Endothelial cell of umbilical vein (primary cell): ENCODE data around the gene TSPAN33. TPM values are rescaled to one million over a fixed set of nuclear protein-coding genes. Genes with fewer than 3 reads are reported as not detected.

Source experiments
- BruUV-seq: library from RNA; stranded (reverse); fragments of 400-500 nt; replicated peaks from 2 replicates; lab custom pipeline; 2021; lab: Mats Ljungman, UMichigan
- CTCF ChIA-PET: fragments of 300-600, 350-600 bp; sonication (Branson Sonifier 250); formaldehyde crosslinking; loops from one replicate; lab custom pipeline; 2021; ENCODE audit warnings: antibody characterized with exemption, inconsistent platforms; lab: Charles Lee
- POLR2A ChIA-PET: fragments of 300-600, 350-600 bp; sonication (Branson Sonifier 250); formaldehyde crosslinking; loops from one replicate; lab custom pipeline; 2021; ENCODE audit warnings: antibody characterized with exemption, inconsistent platforms; lab: Charles Lee
- DNase-seq: peaks from one replicate; pipeline ENCODE4 v3.0.0-alpha.2; 2011; ENCODE audit warnings: low read depth, low spot score
- FAIRE-seq: peaks from 2 replicates; lab custom pipeline; 2011; peaks lifted over from hg19 to GRCh38; lab: Jason Lieb, UNC
- H2AFZ ChIP-seq: 2 replicates; pipeline ENCODE4 v1.6.0; 2012; ENCODE audit warnings: low read depth, low read length, control low read depth, inconsistent platforms
- H3K27ac ChIP-seq: 2 replicates; pipeline ENCODE4 v1.5.1; 2011; ENCODE audit warnings: low read depth, mild to moderate bottlenecking, control low read depth, low read length, moderate library complexity; ENCODE audit not compliant: insufficient read depth
- H3K27me3 ChIP-seq, 2 experiments: 2 replicates each; pipeline versions ENCODE4 v1.6.0 to v1.6.1; 2011; ENCODE audit warnings: low read length in 2 of 2, mixed read lengths in 1 of 2; ENCODE audit not compliant: control insufficient read depth in 2 of 2, insufficient read depth in 2 of 2
- H3K36me3 ChIP-seq, 2 experiments: 2 replicates in 1 of 2; 3 replicates in 1 of 2; pipeline ENCODE4 v1.5.1; 2011; ENCODE audit warnings: low read length in 2 of 2, mild to moderate bottlenecking in 1 of 2, moderate library complexity in 1 of 2; ENCODE audit not compliant: control insufficient read depth in 2 of 2, insufficient read depth in 2 of 2; ENCODE audit errors: extremely low read depth in 1 of 2
- H3K4me1 ChIP-seq: 3 replicates; pipeline ENCODE4 v1.5.1; 2011; ENCODE audit warnings: mild to moderate bottlenecking, low read length; ENCODE audit not compliant: control insufficient read depth, insufficient read depth; ENCODE audit errors: extremely low read depth
- H3K4me2 ChIP-seq: 2 replicates; pipeline ENCODE4 v1.6.1; 2011; ENCODE audit warnings: low read length, control low read depth, mixed read lengths; ENCODE audit not compliant: insufficient read depth
- H3K4me3 ChIP-seq, 3 experiments: fragments of 200-600 bp in 1 of 3; sonication (generic), shearing (Covaris generic) in 1 of 3; replicated peaks in 1 of 3; 2 replicates each; pipeline ENCODE4 v1.5.1; 2011 to 2016; ENCODE audit warnings: control low read depth in 3 of 3, low read length in 3 of 3, mild to moderate bottlenecking in 2 of 3, inconsistent platforms in 1 of 3, low read depth in 1 of 3, moderate library complexity in 1 of 3; ENCODE audit not compliant: insufficient read depth in 1 of 3
- H3K79me2 ChIP-seq: 2 replicates; pipeline ENCODE4 v1.6.0; 2012; ENCODE audit warnings: low read length, inconsistent platforms; ENCODE audit not compliant: control insufficient read depth, insufficient read depth
- H3K9ac ChIP-seq: replicated peaks from 2 replicates; pipeline ENCODE3; 2011; ENCODE audit warnings: low read length, control low read depth; ENCODE audit not compliant: insufficient read depth; ENCODE audit errors: extremely low read depth
- H3K9me1 ChIP-seq: replicated peaks from 3 replicates; pipeline ENCODE4 v1.6.0; 2011; ENCODE audit warnings: mild to moderate bottlenecking, low read length; ENCODE audit not compliant: control insufficient read depth, insufficient read depth; ENCODE audit errors: extremely low read depth
- H3K9me3 ChIP-seq: replicated peaks from 2 replicates; pipeline ENCODE4 v1.5.1; 2012; ENCODE audit warnings: low read length, inconsistent platforms; ENCODE audit not compliant: control insufficient read depth, insufficient read depth
- H4K20me1 ChIP-seq: replicated peaks from 2 replicates; pipeline ENCODE3; 2011; ENCODE audit warnings: mild to moderate bottlenecking, low read length; ENCODE audit not compliant: control insufficient read depth, insufficient read depth; ENCODE audit errors: extremely low read depth
- CTCF ChIP-seq, 2 donors: IDR thresholded peaks; 1 replicate in 1 of 2; 2 replicates in 1 of 2; pipeline ENCODE4 v1.5.1; 2011; ENCODE audit warnings: low read length in 2 of 2, mild to moderate bottlenecking in 2 of 2, moderate library complexity in 2 of 2, control low read depth in 1 of 2, inconsistent platforms in 1 of 2, low read depth in 1 of 2; ENCODE audit not compliant: insufficient read depth in 1 of 2; ENCODE audit errors: extremely low read depth in 1 of 2
- EZH2 ChIP-seq: IDR thresholded peaks from 2 replicates; pipeline ENCODE4 v1.6.1; 2012; ENCODE audit warnings: borderline replicate concordance, low read depth, mild to moderate bottlenecking, moderate library complexity, low read length, inconsistent platforms; ENCODE audit not compliant: severe bottlenecking
- FOS ChIP-seq: IDR thresholded peaks from 2 replicates; pipeline ENCODE4 v1.6.1; 2011; ENCODE audit warnings: mild to moderate bottlenecking, low read length, moderate library complexity, borderline replicate concordance; ENCODE audit not compliant: insufficient read depth
- GATA2 ChIP-seq: IDR thresholded peaks from 2 replicates; pipeline ENCODE4 v1.7.0; 2011; ENCODE audit warnings: low read depth, mild to moderate bottlenecking, moderate library complexity, mixed read lengths, low read length; ENCODE audit not compliant: insufficient read length, insufficient read depth
- JUN ChIP-seq: IDR thresholded peaks from 2 replicates; pipeline ENCODE4 v1.6.1; 2011; ENCODE audit warnings: borderline replicate concordance, low read depth; ENCODE audit not compliant: insufficient read length, insufficient read depth
- MAX ChIP-seq: IDR thresholded peaks from 2 replicates; pipeline ENCODE4 v1.6.1; 2011; ENCODE audit not compliant: insufficient read depth, insufficient read length
- MYC ChIP-seq: IDR thresholded peaks from one replicate; pipeline ENCODE4 v1.6.1; 2011; ENCODE audit warnings: mild to moderate bottlenecking, low read depth, low read length
- POLR2A ChIP-seq: IDR thresholded peaks from 2 replicates; pipeline ENCODE4 v1.6.1; 2012; ENCODE audit warnings: low read depth, mild to moderate bottlenecking, control low read depth, low read length
- POLR2AphosphoS5 ChIP-seq: IDR thresholded peaks from 2 replicates; pipeline ENCODE4 v1.6.1; 2012; ENCODE audit warnings: low read depth, mild to moderate bottlenecking, control low read depth, low read length, moderate library complexity; ENCODE audit not compliant: insufficient read depth
- dilution Hi-C: fragments of 300-500 bp; cut with MboI; formaldehyde crosslinking; loops from one replicate; pipeline ENCODE4 v1.15.0; 2019; ENCODE audit warnings: low sequenced_read_pairs; ENCODE audit not compliant: extremely low pct_ligation_motif_present
- intact Hi-C: fragments of 100-400 bp; cut with micrococcal nuclease; formaldehyde crosslinking; loops from one replicate; pipeline ENCODE4 v1.10.0; 2022
- polyA plus RNA-seq, 4 experiments: library from polyadenylated mRNA; depleted of rRNA in 3 of 4; stranded (reverse) in 3 of 4; unstranded in 1 of 4; fragments of >200 nt; gene quantifications; 2 replicates each; pipeline versions ENCODE4 v1.2.1 to v1.2.3, GENCODE V29; 2011 to 2012; ENCODE audit warnings: missing spikeins in 1 of 4
- total RNA-seq: library from RNA; stranded (reverse); gene quantifications from 2 replicates; pipeline ENCODE4 v1.2.3, GENCODE V29; 2021

TSPAN33 gene
- total and polyA plus RNA-seq, 2 donors (not counting 3 experiments of a cell fraction or from before 2014, with no cell fraction given): 0.21 TPM; not detected in 1

- Histone ChIP-seq H3K9me1 (no peaks in the 10 kb centered on the region), H3K79me2 (no peaks in the 10 kb centered on the region), H3K27me3 (peaks cover 3 to 10% of the 10 kb centered on the region in 2 experiments), H3K9ac (no peak overlapping the region), H2AFZ (no peak overlapping the region), H3K27ac (no peak overlapping the region), H3K4me1 (no peaks in the 10 kb centered on the region), H3K4me2 (no peak overlapping the region), H3K36me3 (no peaks in the 10 kb centered on the region), H3K9me3 (no peaks in the 10 kb centered on the region), H3K4me3 (no peak overlapping the region), H4K20me1 (no peaks in the 10 kb centered on the region)
- POLR2A ChIA-PET: no interaction called here
- no TSS peak for BruUV-seq
- DNase-seq (no peak), FAIRE-seq (no peak)
- dilution Hi-C loops (no loop called here), intact Hi-C loops (no loop called here)
- no peak for TF ChIP-seq CTCF (IDR thresholded peaks at IDR 0.05; ENCODE audit: extremely low read depth in 1 of 2, insufficient read depth in 1 of 2, low read depth in 1 of 2, low read length in 2 of 2)
- no peak for TF ChIP-seq POLR2A
- no peak for TF ChIP-seq FOS
- TF ChIP-seq POLR2AphosphoS5: no peak
- no peak for TF ChIP-seq MAX
- TF ChIP-seq EZH2: no peak
- TF ChIP-seq GATA2: no peak
- TF ChIP-seq MYC: no peak
- no peak for TF ChIP-seq JUN
- CTCF ChIA-PET: interaction anchor here (1.0 to 9.5 kb wide), 4 partner anchors 10 to 56 kb away, joined by 3 to 465 read pairs (median 4); no protein-coding TSS in a partner anchor
These were observed 17.2 kb downstream of the TSPAN33 start for GRCh38 chr7:129161524-129162225.
